A549 (cell line): ENCODE results near the gene FDXACB1. TPM values are rescaled to one million over a fixed set of nuclear protein-coding genes. Genes with fewer than 3 reads are reported as not detected.

Experiments
- ATAC-seq, 2 experiments: fragments of 200-7000 bp in 1 of 2; fragments of >200 bp in 1 of 2; cut with Nextera tagmentation in 1 of 2; cut with Tn5 transposase in 1 of 2; 3 replicates each; pipeline versions ENCODE4 v1.8.0 to v1.9.1; 2018 to 2020; ENCODE audit warnings: mild to moderate bottlenecking in 1 of 2, moderate library complexity in 1 of 2
- CTCF ChIA-PET: fragments of 300-600 bp; sonication (Branson Sonifier 250); formaldehyde crosslinking; extraction: SDS; loops from one replicate; lab custom pipeline; 2021; ENCODE audit warnings: antibody characterized with exemption, inconsistent platforms; lab: Yijun Ruan, JAX
- POLR2A ChIA-PET: fragments of 350-600 bp; formaldehyde crosslinking; extraction: SDS; loops from one replicate; lab custom pipeline; 2021; ENCODE audit warnings: antibody characterized with exemption, inconsistent platforms; lab: Yijun Ruan, JAX
- DNase-seq, 2 experiments: peaks; one replicate each; pipeline versions ENCODE4 v3.0.0 to v3.0.0-alpha.2; 2011 to 2016; ENCODE audit warnings: low read depth in 1 of 2, low spot score in 1 of 2
- FAIRE-seq: peaks from 2 replicates; lab custom pipeline; 2011; peaks lifted over from hg19 to GRCh38; lab: Jason Lieb, UNC
- H3K27ac ChIP-seq, 2 experiments: fragments of >200 bp; sonication (Bioruptor Twin); formaldehyde crosslinking; 3 replicates each; pipeline ENCODE4 v1.5.1; 2016 to 2017
- H3K4me1 ChIP-seq: fragments of >200 bp; sonication (Bioruptor Twin); formaldehyde crosslinking; 3 replicates; pipeline ENCODE4 v1.6.1; 2016
- H3K4me2 ChIP-seq: fragments of >200 bp; sonication (Bioruptor Twin); formaldehyde crosslinking; 3 replicates; pipeline ENCODE4 v1.6.1; 2016
- H3K4me3 ChIP-seq: fragments of >200 bp; sonication (Bioruptor Twin); formaldehyde crosslinking; 3 replicates; pipeline ENCODE4 v1.5.1; 2016
- H3K9me3 ChIP-seq: fragments of >200 bp; sonication (Bioruptor Twin); formaldehyde crosslinking; 3 replicates; pipeline ENCODE4 v1.6.1; 2016
- CHD2 ChIP-seq: fragments of 150-350 bp; IDR thresholded peaks from 2 replicates; pipeline ENCODE4 v1.6.1; 2014; ENCODE audit warnings: low read length; ENCODE audit not compliant: partially characterized antibody
- EHF ChIP-seq: fragments of 250-450 bp; sonication (Bioruptor Pico); IDR thresholded peaks from 2 replicates; pipeline ENCODE4 v1.5.0; 2020; ENCODE audit warnings: mild to moderate bottlenecking
- ELK1 ChIP-seq: fragments of 150-350 bp; IDR thresholded peaks from 2 replicates; pipeline ENCODE4 v1.6.1; 2014; ENCODE audit warnings: low read depth, mild to moderate bottlenecking, low read length
- EP300 ChIP-seq, 2 experiments: fragments of >200 bp; sonication (Bioruptor Twin); formaldehyde crosslinking; IDR thresholded peaks; 2 replicates in 1 of 2; 3 replicates in 1 of 2; pipeline ENCODE4 v1.6.1; 2016 to 2017
- ESRRA ChIP-seq: fragments of 150-350 bp; IDR thresholded peaks from 2 replicates; pipeline ENCODE4 v1.6.1; 2014; ENCODE audit warnings: mild to moderate bottlenecking, low read length, borderline replicate concordance
- HOXA7 ChIP-seq: fragments of 250-450 bp; sonication (Bioruptor Pico); IDR thresholded peaks from 2 replicates; pipeline ENCODE4 v1.5.0; 2020; ENCODE audit warnings: mild to moderate bottlenecking, moderate library complexity
- HOXB5 ChIP-seq: fragments of 250-450 bp; sonication (Bioruptor Pico); IDR thresholded peaks from 2 replicates; pipeline ENCODE4 v1.5.0; 2020; ENCODE audit warnings: mild to moderate bottlenecking, moderate library complexity
- JUNB ChIP-seq: fragments of >200 bp; sonication (Bioruptor Twin); formaldehyde crosslinking; IDR thresholded peaks from 2 replicates; pipeline ENCODE4 v1.6.1; 2016
- MAFK ChIP-seq: fragments of 450-650 bp; IDR thresholded peaks from 2 replicates; pipeline ENCODE4 v1.6.1; 2014; ENCODE audit not compliant: partially characterized antibody
- MYC ChIP-seq: IDR thresholded peaks from 2 replicates; pipeline ENCODE4 v1.6.1; 2012; ENCODE audit warnings: mild to moderate bottlenecking, inconsistent platforms, low read length, improper control_type of control experiment, borderline replicate concordance
- NPAS2 ChIP-seq: fragments of 250-450 bp; sonication (Bioruptor Pico); IDR thresholded peaks from 2 replicates; pipeline ENCODE4 v1.8.0; 2022; ENCODE audit warnings: mild to moderate bottlenecking, moderate library complexity, borderline replicate concordance
- NR3C1 ChIP-seq: fragments of >200 bp; sonication (Bioruptor Twin); formaldehyde crosslinking; IDR thresholded peaks from 3 replicates; pipeline ENCODE4 v1.6.1; 2017
- PHF8 ChIP-seq: fragments of 200-600 bp; sonication (generic); IDR thresholded peaks from 2 replicates; pipeline ENCODE4 v1.6.1; 2016; ENCODE audit warnings: low read depth, mild to moderate bottlenecking, antibody characterized with exemption, moderate library complexity, borderline replicate concordance
- REST ChIP-seq: fragments of 200-600 bp; sonication (generic); IDR thresholded peaks from 2 replicates; pipeline ENCODE4 v1.6.1; 2016; ENCODE audit warnings: antibody characterized with exemption, mild to moderate bottlenecking, moderate library complexity
- RNF2 ChIP-seq: fragments of 200-600 bp; sonication (generic); IDR thresholded peaks from 2 replicates; pipeline ENCODE4 v1.6.1; 2016; ENCODE audit warnings: low read depth, mild to moderate bottlenecking, antibody characterized with exemption, moderate library complexity, borderline replicate concordance
- TP53 ChIP-seq: fragments of 250-450 bp; sonication (Bioruptor Pico); IDR thresholded peaks from 2 replicates; pipeline ENCODE4 v1.5.0; 2021; ENCODE audit warnings: mild to moderate bottlenecking, moderate library complexity
- ZC3H11A ChIP-seq: fragments of 450-650 bp; IDR thresholded peaks from 2 replicates; pipeline ENCODE4 v1.6.1; 2014; ENCODE audit warnings: antibody characterized with exemption, mild to moderate bottlenecking
- ZNF302 ChIP-seq: fragments of 250-450 bp; sonication (Bioruptor Pico); IDR thresholded peaks from 2 replicates; pipeline ENCODE4 v1.9.0; 2021; ENCODE audit warnings: inconsistent platforms, mild to moderate bottlenecking, moderate library complexity
- ZSCAN20 ChIP-seq: fragments of 250-450 bp; sonication (Bioruptor Pico); IDR thresholded peaks from 2 replicates; pipeline ENCODE4 v1.8.0; 2022; ENCODE audit warnings: mild to moderate bottlenecking, moderate library complexity
- WGBS: methylation state at CpG from one replicate; pipeline ENCODE4 v1.1.6; 2017; ENCODE audit errors: missing lambda C conversion rate; 5-methylcytosine and 5-hydroxymethylcytosine counted together
- polyA plus RNA-seq, 4 experiments: library from polyadenylated mRNA; depleted of rRNA in 3 of 4; stranded (reverse); fragments of >200 nt; fragmentation: RNase III in 1 of 4; extraction: RNeasy Plus Mini Kit Qiagen cat#74134 plus additional on column Dnase treatment in 1 of 4; gene quantifications; 2 replicates in 3 of 4; 3 replicates in 1 of 4; pipeline ENCODE4 v1.2.3, GENCODE V29; 2011 to 2017

Gene FDXACB1
- polyA plus RNA-seq, 2 of the 4 experiments (the other 2 are of a cell fraction), result 1.9 to 2.4 TPM

GRCh38 chr11:111913997-111914396 lies 35.0 kb upstream of the FDXACB1 start:
- FAIRE-seq (no peak), ATAC-seq (no peak), DNase-seq (no peak)
- CTCF ChIA-PET, result interaction anchor here (1.2 kb wide), 1 partner anchor 34 kb away, joined by 3 read pairs; the partner anchor contains the start of gene CFAP68
- TF ChIP-seq HOXA7 (CRISPR knock-in tag) (no peak), NR3C1 (no peak), ZSCAN20 (no peak), ESRRA (no peak), TP53 (no peak)
- Histone ChIP-seq H3K9me3 (no peaks in the 10 kb centered on the region), H3K4me2 (no peak overlapping the region), H3K27ac (no peak overlapping the region), H3K4me1 (peaks cover 16% of the 10 kb centered on the region), H3K4me3 (no peak overlapping the region)
- POLR2A ChIA-PET, result no interaction called here
- WGBS, result no CpG with 5 or more reads among the region's 4 CpGs

- TF ChIP-seq ZC3H11A (no peak), ZNF302 (CRISPR knock-in tag) (no peak), CHD2 (no peak)
- TF ChIP-seq, all 56 proteins: peak for 0
- WGBS, result 74% methylated on average over 6 of the region's 24 CpGs
- ATAC-seq (no peak), FAIRE-seq (no peak), DNase-seq (no peak)
- no peak overlapping the region for H3K4me3 ChIP-seq
- no peak overlapping the region for H3K4me2 ChIP-seq
- POLR2A ChIA-PET, result no interaction called here
- 0 out of 6 replicates have a peak overlapping the region, but pooled peaks of 1 of the 2 experiments have one; percentile 21 for H3K27ac ChIP-seq
- H3K4me1 ChIP-seq, result peaks cover 16% of the 10 kb centered on the region
- no peaks in the 10 kb centered on the region for H3K9me3 ChIP-seq
- CTCF ChIA-PET, result interaction anchor here (1.2 kb wide), 1 partner anchor 34 kb away, joined by 3 read pairs; the partner anchor contains the start of gene CFAP68
Measured at GRCh38 chr11:111913031-111913861, 34.3 kb upstream of the FDXACB1 start.

GRCh38 chr11:111912535-111912934 lies 33.6 kb upstream of the FDXACB1 start, which contains the start of gene HSPB2:
Gene HSPB2 (plus strand): TSS chr11:111912734. CDS start chr11:111912830, 96 bp downstream.
- DNase-seq, result no peak
- no peak for TF ChIP-seq EP300 (IDR thresholded peaks at IDR 0.05)
- TF ChIP-seq EHF (CRISPR knock-in tag), result no peak
- no peak for TF ChIP-seq ESRRA
- no peak for TF ChIP-seq MAFK
- no peak for TF ChIP-seq MYC
- no peak for TF ChIP-seq NR3C1
- TF ChIP-seq HOXB5 (CRISPR knock-in tag), result no peak
- no peak for TF ChIP-seq REST
- TF ChIP-seq JUNB, result no peak
- no peak for TF ChIP-seq RNF2
- no peak for TF ChIP-seq ELK1
- TF ChIP-seq TP53, result no peak
- TF ChIP-seq NPAS2 (CRISPR knock-in tag), result no peak
- TF ChIP-seq PHF8, result no peak
- WGBS, result 60% methylated on average over 2 of the region's 26 CpGs
- H3K9me3 ChIP-seq, result no peaks in the 10 kb centered on the region
- ChIA-PET POLR2A (no interaction called here), CTCF (no interaction called here)
- peak within 1 kb of the TSS; percentile 49 to 61; a peak in 5 of 6 replicates for H3K27ac ChIP-seq
- no peak for ATAC-seq
- FAIRE-seq, result no peak
- H3K4me3 ChIP-seq, result no peak within 1 kb of the TSS
- peak within 1 kb of the TSS; percentile 55 for H3K4me2 ChIP-seq
- H3K4me1 ChIP-seq, result peaks cover 16% of the 10 kb centered on the region
